ENCODE results near the gene SIRPG.
"Not testable (repeated sequence)": the region's sequence is repeated elsewhere in the genome, so short reads cannot be mapped to it uniquely, and the experiment has no call there.

The SIRPG gene

DNA sequence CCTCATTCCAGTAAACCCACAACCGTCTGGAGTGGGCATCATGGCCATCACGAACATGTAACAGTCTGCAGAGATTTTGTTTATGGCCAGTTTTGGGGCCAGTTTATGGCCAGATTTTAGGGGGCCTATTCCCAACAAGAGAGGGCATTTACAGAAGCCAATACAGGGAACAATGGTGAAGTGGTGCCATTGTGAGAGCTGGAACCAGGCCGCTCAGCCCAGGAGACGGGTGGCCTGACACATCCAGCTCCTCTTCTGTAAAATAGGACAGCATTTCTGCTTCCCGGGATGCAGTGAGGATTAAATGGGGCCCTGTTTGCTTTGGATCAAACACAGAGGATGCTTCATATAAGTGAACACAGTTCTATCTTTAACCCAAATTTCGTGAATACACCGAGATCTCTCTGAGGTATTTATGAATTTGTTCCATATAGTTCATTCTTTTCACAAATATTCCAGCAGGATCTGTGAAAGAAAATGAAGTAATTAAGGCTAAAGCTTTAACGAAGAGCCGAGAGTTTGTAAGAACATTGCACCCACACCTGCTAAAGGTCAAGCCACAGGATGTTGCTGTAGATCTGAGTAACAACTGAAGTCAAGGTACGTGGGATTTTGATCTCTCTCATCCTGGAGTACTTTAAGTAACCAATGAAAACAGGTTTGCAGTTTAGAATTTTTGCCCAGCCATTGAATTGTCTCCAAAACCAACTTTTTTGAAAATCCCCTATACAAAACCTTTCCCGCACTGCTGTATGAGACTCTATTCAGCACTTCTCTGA, 14.5 kb upstream of the SIRPG start:
- DNase-seq = no peak

DNA sequence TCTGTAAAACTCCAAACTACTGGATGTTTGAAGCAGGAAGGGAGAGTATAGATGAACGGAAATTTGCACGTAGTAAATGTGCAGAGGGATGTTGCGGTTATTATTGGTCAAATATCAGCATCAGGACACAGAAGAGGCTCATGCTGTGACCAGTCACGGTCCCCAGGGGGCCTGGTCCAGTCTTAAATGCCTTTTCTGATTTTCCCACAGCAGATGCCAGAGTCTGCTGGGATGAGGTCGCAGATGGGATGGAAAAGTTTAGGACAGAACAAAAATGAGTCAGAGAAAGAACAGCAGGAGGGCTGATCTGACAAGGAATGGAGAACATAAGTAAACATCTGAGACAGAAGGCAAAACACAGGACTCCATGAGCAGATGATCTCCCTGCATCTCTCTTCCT, 11.7 kb upstream of the SIRPG start:
- no peak for DNase-seq

DNA sequence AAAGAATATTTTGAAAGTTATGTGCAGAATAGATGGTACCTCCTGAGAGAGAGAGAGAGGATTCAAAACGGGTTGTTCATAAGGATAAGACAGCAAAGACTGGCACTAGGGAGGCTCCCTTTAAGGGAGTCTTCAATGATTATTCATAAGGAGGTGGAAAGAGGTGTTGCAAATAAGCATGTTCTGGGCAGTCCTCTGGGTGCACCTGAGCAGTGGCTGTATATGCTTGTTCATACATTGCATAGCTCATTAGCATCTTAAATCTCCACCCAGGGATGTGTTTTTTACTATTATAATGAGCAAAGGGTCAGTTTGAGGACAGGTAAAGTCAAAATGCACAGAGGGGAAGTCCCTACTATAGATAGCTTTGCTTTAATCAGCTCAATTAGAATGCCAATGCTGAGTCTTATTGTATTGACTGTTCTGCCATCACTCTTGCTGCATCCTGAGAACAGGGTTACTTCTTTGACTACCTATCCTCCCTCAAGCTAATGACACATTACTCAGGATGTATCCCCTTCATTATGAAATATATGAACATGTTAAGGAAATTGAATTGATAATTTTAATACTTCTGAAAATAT, 10.0 kb upstream of the SIRPG start:
- no peak for DNase-seq

DNA sequence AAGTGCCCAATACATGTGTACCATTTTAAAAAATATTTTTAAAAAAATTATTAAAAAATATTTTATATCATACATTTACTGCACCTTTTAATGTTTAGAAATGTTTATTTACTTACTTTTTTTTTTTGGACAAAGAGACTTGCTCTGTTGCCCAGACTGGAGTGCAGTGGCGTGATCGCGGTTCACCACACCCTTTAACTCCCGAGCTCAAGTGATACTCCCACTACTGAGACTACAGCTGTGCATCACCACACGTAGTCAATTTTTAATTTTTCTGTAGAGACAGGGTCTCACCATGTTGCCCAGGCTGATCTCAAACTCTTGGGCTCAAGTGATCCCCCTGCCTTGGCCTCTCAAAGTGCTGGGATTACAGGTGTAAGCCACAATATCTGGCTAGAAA, 9.2 kb upstream of the SIRPG start:
- no peak for DNase-seq

DNA sequence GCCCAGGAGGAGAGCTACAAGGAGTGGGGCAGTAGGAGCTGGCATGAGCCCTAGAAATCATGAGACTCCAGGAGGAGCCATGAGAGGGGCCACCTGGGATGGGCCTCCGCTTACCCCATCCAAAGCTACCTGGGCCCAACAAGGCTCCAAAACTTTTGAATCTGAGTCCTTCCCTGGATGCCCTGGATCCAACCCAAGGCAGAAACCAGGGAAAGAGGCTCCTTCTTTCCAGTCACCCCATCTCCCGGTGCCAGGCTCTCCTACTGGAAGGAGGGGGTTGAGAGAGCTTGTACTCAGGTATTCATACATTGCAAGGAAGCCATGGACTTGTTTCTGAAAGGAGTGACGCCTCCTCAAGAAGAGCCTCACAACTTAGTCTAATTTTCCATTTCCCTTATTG, 7.8 kb upstream of the SIRPG start:
- no peak for DNase-seq

DNA sequence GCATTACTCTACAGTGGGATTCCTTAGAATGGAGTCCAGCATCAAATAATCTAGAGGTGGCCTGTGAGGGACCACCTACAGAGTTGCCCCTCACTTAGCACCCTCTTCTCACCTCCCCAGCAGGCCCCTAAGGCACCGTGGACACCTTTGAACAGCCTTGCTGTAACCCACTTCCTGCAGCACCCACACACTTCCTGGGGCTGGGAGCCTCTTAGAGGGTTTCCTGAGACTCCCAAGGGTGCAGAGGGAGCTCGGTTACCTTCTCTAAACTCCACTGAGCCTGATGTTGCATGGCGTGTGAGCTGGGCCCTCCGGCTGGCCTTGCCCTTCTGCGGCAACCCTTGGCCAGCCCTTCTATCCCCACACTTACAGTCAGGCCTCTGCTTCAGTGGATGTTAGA, 7.3 kb upstream of the SIRPG start:
- no peak for DNase-seq

DNA sequence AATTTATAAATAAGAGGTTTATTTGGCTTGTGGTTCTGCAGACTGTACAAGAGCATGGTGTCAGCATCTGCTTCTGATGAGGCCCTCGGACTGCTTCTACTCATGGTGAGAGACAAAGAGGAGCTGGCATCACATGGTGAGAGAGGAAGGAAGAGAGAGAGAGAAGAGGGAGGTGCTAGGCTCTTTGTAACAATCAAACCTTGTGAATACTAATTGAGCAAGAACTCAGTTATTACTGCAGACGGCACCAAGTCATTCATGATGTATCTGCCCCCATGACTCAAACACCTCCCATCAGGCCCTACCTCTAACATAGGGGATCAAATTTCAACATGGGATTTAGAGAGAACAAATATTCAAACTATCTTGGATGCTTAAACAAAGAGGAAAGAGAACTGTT, 6.3 kb upstream of the SIRPG start:
- DNase-seq = no peak

DNA sequence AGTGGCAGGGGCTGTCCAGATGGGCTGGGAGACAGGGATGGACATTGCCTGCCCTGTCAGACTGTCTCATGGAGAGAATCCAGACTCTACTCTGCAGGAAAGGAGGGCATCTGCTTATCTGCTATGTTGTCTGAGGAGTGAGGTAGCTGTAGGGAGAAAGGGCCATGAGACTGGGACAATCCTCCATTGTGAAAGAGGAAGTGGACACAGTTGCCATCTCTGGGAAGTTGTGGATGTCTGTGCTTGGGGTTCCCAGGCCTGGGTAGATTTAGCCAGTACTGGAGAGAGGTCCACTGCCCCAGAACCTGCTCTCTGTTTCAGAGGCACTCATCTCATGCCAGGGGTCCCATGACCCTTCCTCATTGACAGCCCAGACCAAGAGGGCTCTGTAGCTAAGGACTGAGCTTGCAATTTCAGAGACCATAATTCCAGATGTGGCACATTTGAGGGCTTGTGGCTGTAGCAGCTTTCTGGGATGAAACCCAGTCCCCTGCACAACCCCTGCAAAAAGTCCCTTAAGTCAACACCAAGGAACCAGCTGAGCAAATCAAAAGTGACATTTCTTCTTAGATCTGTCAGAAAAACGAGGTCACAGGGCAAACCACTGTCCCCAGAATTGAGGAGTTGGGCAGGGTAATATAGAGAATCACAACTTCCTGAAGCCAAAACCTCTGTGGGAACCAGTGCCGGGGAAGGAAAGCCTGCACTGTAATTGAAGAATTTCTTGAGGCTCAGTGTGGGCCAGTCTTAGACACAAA, 4.1 kb upstream of the SIRPG start:
- no peak for DNase-seq

DNA sequence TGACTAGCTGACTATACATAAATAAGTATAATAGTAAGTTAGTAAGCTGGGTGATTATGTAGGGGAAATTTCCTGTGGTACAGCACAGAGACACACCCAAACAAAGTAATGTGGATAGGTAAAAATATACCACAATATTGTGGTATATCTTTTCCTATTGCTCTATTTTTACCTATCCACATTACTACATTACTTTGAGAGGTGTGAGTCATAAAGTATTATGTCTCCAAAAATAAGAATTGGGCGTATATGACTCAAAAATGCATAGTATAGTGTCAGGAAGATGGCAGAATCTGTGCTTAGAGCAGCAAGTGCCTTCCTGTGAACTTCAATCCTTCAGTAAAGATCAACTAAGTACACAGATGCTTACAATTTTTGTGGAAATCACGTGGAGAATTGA, 2.7 kb upstream of the SIRPG start:
- DNase-seq = no peak

DNA sequence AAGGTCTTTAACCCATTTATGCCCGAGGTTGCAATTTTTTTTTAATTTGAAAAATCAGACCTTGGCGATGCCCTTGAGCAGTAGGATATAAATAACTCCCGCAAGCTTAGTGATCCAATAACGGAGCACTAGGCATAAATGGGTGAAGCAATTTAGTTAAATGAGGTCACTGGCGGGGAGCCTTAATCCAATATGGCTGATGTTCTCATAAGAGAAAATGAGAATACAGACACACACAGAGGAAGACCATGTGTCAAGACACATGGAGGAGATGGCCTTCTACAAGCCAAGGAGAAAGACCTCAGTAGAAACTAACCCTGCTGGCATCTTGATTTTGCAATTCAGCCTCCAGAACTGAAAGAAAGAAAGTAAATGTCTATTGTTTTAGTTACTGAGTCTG, 735 bp downstream of the SIRPG start:
- no peak for DNase-seq

DNA sequence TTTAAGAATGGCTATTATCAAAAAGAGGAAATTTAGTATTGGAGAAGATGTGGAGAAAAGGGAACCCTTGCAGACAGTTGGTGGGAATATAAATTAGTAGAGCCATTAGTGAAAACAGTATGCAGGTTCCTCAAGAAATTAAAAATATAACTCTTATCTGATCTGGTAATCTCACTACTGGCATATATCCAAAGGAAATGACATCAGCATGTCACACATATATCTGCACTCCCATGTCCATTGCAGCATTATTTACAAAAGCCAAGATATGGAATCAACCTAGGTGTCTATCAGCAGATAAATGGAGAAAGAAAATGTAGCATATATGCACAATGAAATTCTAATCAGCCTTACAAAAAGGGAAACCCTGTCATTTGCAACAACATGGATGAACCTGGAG, 2.6 kb downstream of the SIRPG start:
- DNase-seq = no peak

DNA sequence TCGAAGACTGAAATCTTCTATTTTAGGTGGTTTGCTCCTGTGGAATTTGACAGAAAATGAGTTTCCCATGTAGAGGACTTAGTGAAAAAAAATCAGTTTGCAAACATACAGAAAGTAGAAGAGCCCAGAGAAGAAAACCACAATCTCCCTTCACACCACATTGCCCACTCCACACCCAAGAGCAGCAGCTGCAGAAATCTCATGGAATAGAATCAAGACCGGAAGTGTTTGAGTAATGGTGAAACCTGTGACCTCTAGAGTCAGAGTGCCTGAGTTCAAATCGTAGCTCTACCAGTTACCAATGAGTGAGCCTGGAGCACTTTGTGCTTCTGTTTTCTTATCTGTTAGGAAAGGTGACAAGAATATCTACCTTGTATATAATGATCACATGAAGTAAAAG, 4.6 kb downstream of the SIRPG start:
- DNase-seq = no peak

DNA sequence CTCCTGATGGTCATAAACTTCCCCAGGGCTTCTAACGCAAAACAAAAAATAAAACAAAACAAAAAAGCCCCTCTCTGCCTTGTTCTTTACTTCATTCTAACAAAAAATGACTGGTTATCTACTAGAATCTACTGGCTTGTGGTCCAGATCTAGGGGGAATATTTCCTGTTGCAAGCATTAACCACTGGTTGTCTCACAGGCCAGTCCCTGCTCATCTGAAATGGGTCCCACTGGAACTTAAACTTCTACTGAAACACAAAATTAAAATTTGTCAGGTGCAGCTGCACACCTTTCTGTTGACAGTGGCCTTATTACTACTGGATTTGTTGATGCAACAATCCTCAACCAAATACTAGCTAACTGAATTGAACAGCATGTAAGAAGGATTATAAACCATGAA, 5.5 kb downstream of the SIRPG start:
- no peak for DNase-seq

DNA sequence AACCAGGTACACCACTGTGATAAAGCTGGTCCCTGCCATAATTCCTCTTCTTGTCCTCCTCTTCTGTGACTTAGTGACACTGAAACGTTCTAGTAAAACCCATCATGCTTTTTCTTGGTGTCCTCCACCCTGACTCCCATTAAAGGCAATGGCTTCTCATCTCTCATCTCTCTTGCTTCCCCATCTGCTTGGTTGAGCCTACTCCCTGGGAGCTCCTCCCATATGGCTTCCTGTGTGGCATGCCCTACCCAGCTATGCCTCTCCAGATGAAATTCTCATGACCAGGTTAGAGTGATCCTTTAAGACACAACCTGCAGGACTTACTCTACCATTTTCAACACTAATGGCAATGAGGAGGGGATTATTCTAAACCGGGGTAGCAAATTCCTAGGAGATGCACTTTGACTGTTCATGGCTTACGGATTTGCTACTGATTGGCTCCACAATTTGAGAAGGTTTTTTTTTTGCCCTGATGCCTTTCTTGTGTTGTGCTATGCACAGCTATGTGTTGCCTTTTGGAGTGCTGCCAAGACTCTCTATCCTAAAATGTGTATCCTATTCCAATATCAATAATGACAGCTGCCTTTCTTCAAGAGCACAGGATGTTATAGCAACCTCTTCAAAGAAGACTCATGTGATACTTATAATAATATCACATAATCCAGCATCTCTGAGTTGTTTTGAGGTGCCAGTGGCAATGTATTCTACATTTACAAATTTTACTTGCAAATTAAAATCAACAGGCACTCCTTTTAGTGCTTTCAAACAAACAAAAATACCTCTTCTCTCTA, 6.1 kb downstream of the SIRPG start:
- DNase-seq = no peak

DNA sequence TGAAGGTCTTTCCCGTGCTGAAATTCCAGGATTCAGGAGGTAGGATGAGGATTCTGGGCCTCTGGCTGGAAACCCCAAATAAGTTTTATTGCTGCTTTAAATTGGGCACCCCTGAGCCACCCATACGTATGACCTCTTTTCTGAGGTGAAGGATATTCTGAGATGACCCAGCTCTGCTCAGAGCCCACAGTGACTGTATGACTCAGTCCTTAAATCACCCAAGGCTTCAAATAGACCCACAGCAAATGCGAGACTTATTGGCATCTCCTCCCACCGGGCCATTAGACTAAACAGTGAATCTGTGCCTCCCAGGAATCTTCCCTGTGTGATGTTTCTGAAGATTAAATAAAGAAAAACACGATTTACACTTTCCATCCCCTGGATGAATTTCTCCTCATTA, 9.5 kb downstream of the SIRPG start:
- DNase-seq = no peak

DNA sequence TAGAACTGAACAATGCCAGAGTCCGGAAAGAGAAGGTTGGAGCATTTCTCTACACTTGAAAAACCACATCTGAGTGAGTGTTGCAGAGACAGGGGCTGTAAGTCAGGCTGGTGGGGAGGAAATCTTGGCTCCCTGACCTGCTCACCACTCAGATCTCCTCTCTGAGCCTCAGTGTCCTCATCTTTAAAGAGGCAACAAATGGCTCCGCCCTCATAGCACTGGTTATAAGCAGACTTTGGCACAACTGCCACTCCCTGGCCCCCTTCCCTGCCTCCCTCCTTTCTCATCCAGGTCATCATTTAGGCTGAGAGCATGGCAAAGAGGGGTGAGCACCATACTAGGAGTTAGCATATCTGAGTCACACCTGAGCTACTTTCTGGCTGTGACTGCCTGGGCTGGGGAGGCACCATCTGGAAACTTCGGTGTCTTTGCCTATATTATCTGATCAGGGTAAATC, 10.6 kb downstream of the SIRPG start:
- DNase-seq = no peak

DNA sequence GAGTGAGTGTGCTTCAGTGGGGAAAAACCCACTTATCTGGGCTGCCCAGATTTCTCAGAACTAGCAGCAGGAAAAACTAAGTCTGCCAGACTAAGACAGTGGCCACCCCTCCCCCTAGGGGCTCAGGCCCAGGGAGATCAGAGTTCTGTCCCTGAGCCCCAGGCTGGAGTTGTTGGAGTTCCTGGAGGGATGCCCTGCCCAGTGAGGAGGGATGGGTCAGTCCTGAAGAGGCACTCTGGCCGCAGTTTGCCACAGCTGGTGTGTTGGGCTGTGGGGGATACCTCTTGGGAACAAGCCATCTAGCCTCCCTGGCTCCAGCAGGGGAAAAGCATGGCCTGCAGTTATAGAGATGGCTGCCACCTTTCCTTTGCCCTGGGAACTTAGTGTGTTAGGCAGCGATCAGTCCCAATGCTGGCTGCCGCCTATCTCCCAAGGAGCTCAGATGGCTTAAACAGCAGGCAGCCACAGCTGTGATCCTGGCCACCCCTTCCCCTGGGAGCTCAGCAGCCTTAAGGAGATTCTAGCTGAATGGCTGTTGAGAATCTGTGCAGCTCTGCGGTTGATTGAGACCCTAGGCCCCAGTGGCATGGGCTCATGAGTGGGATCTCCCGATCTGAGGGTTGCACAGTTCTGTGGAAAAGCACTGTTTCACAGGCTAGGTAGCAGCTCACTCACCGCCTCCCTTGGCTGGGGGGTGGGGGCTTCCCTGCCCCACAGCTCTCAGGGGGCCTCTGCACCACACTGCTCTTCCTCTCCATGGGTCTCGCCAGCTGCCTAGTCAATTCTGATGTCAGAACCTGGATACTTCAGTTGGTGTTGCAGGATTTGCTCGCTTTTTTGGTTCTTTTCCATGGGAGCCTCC, 13.2 kb downstream of the SIRPG start:
- no peak for DNase-seq

DNA sequence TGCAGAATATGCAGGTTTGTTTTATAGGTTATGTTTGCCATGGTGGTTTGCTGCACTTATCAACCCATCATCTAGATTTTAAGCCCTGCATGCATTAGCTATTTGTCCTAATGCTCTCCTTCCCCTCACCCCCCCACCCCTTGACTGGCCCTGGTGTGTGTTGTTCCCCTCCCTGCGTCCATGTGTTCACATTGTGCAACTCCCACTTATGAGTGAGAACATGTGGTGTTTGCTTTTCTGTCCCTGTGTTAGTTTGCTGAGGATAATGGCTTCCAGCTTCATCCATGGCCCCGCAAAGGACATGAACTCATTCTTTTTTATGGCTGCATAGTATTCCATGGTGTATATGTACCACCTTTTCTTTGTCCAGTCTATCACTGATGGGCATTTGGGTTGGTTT, 18.9 kb downstream of the SIRPG start:
- DNase-seq = not testable (repeated sequence)

DNA sequence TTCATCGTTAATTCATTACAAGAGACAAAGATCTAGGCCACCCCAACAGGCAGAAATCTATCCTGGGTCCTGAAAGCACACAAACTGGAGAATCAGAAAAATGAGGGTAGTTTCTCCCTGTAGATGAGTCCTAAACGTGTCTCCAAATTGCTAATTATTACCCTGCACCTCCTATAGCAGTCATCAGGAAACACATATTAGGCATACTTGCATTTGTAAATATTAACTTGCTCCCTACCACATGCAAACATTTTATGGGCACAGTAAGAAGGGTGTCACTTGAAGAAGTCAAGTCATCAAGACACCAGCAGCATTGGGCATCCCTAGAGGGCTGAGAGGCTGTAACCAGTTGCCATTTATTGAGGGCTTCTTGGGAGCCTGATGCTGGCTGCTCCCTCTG, 19.8 kb downstream of the SIRPG start:
- no peak for DNase-seq

DNA sequence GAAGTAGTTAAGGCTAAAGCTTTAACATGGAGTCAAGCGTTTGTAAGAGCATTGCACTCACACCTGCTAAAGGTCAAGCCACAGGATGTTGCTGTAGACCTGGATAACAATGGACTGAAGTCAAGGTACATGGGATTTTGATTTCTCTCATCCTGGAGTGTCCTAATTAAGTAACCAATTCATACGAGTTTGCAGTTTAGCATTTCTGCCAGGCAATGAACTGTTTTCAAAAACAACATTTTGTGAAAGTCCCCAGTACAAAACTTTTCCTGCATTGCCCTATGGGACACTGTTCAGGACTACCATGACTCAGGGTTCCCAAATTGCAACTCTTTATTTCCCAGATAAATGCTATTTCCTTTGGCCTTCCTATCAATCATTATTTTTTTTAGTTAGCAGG, 20.4 kb downstream of the SIRPG start:
- no peak for DNase-seq

DNA sequence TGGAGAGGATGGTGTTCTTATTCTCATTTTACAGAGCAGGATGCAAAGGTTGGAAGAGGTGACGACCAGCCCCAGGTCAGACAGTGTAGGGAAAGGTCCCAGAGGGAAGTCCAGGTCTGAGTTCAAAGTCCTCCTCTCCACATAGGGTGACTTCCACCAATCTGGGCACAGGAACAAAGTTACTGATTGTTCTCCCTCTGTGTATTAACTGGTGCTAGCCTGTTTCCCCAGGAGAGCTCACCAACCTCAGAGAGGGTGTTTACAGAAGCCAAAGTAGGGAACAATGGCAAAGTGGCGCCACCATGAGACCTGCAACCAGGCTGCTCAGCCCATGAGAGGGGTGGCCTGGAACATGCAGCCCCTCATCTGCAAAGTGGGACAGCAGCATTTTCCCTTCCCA, 21.0 kb downstream of the SIRPG start:
- no peak for DNase-seq

DNA sequence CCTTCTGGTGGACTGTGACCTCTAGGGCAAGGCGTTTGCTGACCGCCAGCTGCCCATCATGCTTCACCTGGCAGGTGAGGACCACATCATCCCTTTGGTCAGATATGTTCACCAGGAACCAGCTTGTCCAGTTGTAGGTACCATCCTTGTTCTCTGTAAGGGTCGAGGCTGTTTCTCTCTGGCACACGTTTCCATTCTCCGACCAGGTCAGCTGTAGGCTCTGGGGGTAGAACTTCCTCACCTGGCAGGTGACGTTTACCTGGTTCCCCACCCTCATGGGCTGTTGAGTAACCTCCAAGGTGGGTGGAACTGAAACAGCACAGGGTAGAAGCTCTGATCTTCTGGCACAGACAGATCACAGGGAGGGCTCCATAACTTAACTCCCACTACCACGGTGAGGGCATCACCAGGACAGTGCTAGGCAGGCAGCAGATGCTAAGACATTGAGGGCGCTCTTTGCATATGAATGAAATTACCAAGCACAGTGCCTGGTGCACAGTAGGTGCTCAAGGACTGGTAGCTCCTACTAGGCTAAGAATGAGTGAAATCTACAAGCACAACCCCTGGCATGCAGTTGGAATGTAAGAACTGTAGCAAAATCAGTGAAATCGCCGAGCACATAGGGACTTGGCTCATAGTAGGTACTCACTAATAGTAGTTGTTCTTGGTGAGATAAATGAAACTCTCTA, 22.1 kb downstream of the SIRPG start:
- DNase-seq = no peak

All from T1000 (cell line).